Activated CD4-positive, alpha-beta T cell treated with anti-CD3 and anti-CD28 coated beads, Interleukin-2, Interleukin-4, amounts not matched to agents 100 ng/mL and 50 ng/mL, durations not matched to agents 16 hours and 8 hours (primary cell): ENCODE results near the gene TMEM114.

Experiments used
- DNase-seq: peaks from one replicate; pipeline ENCODE4 v3.0.0-alpha.2; 2020; ENCODE audit warnings: low spot score

Gene TMEM114

GRCh38 chr16:8549843-8550412 is 40.4 kb downstream of the TMEM114 start:
- DNase-seq, result no peak

GRCh38 chr16:8548166-8548565 is 42.1 kb downstream of the TMEM114 start:
- DNase-seq, result no peak

- no peak for DNase-seq
These were observed 42.5 kb downstream of the TMEM114 start for GRCh38 chr16:8547762-8548161.

GRCh38 chr16:8544406-8544805 is 45.9 kb downstream of the TMEM114 start:
- DNase-seq, result no peak

DNA sequence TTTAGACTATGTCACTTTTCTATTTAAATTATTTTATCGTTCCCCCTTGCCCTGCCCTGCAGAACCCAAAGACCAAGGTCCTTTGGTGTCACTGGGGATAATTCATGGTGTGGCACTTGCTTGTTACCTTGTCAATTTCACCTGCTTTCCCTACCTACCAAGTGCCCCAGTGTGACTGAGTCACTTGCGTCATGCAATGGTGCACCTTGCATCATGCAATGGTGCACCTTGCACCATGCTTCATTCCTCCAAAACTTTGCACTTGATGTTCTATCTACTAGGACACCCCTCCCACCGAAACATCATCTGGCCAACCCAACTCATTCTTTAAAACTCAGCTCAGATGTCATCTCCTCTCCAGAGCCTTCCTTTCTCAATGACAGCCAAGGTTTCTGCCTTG is 47.1 kb downstream of the TMEM114 start:
- no peak for DNase-seq

DNA sequence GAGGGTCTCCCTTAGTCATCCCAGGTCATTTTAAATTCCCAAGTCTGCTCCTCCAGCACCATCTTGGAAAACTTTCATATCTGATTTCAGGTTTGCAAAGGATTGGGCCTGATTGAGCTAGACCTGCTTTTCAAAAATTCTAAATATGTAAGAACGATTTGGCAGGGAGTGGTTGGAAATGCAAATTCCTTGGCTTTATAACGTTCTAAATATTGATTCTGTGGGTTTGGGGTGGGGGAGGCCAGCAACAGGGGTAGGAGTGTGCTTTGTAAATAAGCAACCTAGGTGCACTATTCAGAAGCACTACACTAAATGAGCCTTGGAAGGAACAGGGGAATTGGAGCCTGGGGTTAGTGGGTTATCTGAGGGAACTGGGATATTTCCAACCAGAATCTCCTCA is 47.9 kb downstream of the TMEM114 start:
- no peak for DNase-seq

- DNase-seq, result no peak
These were observed 48.4 kb downstream of the TMEM114 start for GRCh38 chr16:8541868-8542267.

GRCh38 chr16:8537691-8538342 is 52.5 kb downstream of the TMEM114 start:
- DNase-seq, result no peak

GRCh38 chr16:8533509-8533908 is 56.8 kb downstream of the TMEM114 start:
- DNase-seq, result no peak

DNA sequence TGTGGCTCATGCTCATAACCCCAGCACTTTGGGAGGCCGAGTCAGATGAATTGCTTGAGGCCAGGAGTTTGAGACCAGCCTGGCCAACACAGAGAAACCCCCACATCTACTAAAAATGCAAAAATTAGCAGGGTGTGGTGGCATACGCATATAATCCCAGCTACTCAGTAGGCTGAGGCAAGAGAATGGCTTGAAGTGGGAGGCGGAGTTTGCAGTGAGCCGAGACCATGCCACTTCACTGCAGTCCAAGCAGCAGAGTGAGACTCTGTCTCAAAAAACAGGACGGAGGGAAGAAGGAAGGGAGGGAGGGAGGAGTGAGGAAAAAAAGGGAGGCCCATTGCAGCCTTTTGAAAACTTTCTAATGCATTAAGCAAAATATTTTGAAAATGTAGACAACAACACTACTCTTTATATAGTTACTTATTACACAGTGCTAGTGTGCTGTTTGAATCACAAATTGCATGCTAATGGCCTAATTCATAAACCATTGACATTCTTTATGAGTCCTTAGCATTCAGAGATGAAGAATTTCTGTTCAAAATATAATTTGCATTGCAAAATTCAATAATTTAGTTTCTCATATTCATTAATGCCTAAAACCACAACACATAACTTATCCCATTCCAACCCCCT is 59.4 kb downstream of the TMEM114 start:
- DNase-seq, result no peak

DNA sequence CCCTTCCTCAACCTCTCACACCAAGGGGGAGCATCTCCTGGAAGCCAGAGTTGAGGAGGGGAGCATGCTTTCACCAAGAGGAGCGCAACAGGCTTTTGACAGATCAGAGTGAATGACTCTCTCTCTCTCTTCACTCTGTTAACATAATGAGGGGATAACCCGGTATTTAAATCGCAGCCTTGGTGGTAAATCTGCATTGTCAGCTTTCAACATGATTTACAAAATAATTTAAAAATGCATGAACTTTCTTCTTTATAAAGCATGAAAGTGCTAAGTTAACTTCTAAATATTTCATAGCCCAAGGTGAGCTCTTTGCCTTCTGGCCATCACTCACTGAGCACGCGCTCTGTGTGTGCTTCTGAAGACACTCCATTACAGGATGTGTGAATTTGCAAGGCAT is 61.8 kb downstream of the TMEM114 start:
- no peak for DNase-seq

- DNase-seq, result no peak
These were observed 66.4 kb downstream of the TMEM114 start for GRCh38 chr16:8523932-8524331.

DNA sequence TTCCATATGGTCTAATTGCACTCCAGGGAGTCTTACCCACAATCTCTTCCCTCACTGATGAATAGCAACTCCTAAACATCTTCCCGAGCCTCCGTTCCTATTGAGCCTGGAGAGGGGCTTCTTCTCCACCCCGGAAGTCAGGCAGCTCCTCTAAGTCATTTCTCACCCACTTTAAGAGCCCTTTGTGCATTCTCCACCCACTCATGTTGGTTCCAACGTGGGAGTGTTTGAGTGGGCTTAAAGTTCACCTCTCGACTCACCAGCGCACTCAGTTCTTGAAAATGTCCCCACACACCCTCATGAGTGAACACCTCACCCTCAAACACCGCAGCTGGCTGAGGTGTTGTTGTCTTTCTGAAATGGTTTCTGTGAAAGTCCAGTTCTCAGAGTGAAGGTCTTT is 67.6 kb downstream of the TMEM114 start:
- no peak for DNase-seq

DNA sequence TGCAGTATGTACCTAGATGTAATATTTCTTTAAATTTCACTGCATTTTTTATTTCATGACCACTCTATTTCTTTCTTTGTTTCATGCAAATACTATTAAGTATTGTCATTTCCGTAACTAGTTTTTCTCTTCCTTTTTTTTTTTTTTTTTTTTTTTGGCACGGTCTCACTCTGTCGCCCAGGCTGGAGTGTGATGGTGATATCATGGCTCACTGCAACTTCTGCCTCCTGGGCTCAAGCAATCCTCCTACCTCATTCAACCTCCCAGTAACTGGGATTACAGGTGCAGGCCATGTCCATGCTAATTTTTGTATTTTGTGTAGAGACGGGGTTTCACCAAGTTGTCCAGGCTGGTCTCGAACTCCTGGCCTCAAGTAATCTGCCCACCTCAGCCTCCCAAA is 70.7 kb downstream of the TMEM114 start:
- no peak for DNase-seq
